Stimulated activated CD4-positive, alpha-beta T cell treated with anti-CD3 and anti-CD28 coated beads, TNF-alpha, amount 100 ng/mL, for 4 hours (primary cell): ENCODE data around the gene IGF1R.

Experiments
- DNase-seq, 3 experiments: peaks; one replicate each; pipeline ENCODE4 v3.0.0-alpha.2; 2020; ENCODE audit warnings: low read depth in 3 of 3

IGF1R gene

GRCh38 chr15:98705070-98705469 lies 56.7 kb downstream of the IGF1R start:
- DNase-seq = no peak

- no peak for DNase-seq
These were observed 58.0 kb downstream of the IGF1R start for GRCh38 chr15:98706387-98706786.

- no peak for DNase-seq
These were observed 58.6 kb downstream of the IGF1R start for GRCh38 chr15:98706986-98707385.

- no peak for DNase-seq
These were observed 59.8 kb downstream of the IGF1R start for GRCh38 chr15:98708037-98708590.

- DNase-seq = no peak
These were observed 63.5 kb downstream of the IGF1R start for GRCh38 chr15:98711810-98712209.

GRCh38 chr15:98712845-98713584 lies 64.7 kb downstream of the IGF1R start:
- DNase-seq = no peak

GRCh38 chr15:98713585-98714001 lies 65.3 kb downstream of the IGF1R start:
- DNase-seq = no peak

GRCh38 chr15:98714922-98715321 lies 66.6 kb downstream of the IGF1R start:
- no peak for DNase-seq

- no peak for DNase-seq
These were observed 67.1 kb downstream of the IGF1R start for GRCh38 chr15:98715401-98715800.

- DNase-seq = no peak
These were observed 67.6 kb downstream of the IGF1R start for GRCh38 chr15:98715890-98716443.

- no peak for DNase-seq
These were observed 69.0 kb downstream of the IGF1R start for GRCh38 chr15:98717371-98717770.

- no peak for DNase-seq
These were observed 69.6 kb downstream of the IGF1R start for GRCh38 chr15:98717942-98718341.

- DNase-seq = no peak
These were observed 70.2 kb downstream of the IGF1R start for GRCh38 chr15:98718426-98719136.

- no peak for DNase-seq
These were observed 70.9 kb downstream of the IGF1R start for GRCh38 chr15:98719137-98719740.

- DNase-seq = no peak
These were observed 71.7 kb downstream of the IGF1R start for GRCh38 chr15:98720031-98720430.

- no peak for DNase-seq
These were observed 72.5 kb downstream of the IGF1R start for GRCh38 chr15:98720577-98721565.

GRCh38 chr15:98722209-98722608 lies 73.9 kb downstream of the IGF1R start:
- no peak for DNase-seq

- no peak for DNase-seq
These were observed 74.3 kb downstream of the IGF1R start for GRCh38 chr15:98722645-98723044.

GRCh38 chr15:98723195-98723594 lies 74.9 kb downstream of the IGF1R start:
- DNase-seq = no peak

- no peak for DNase-seq
These were observed 75.7 kb downstream of the IGF1R start for GRCh38 chr15:98724048-98724447.

- no peak for DNase-seq
These were observed 76.2 kb downstream of the IGF1R start for GRCh38 chr15:98724494-98724893.
